CD14-positive monocyte (primary cell): Measurements from ENCODE around the gene FAXC. TPM values are rescaled to one million over a fixed set of nuclear protein-coding genes. Genes with fewer than 3 reads are reported as not detected.

Experiments used
- DNase-seq, 3 donors: peaks; one replicate each; pipeline ENCODE4 v3.0.0-alpha.2; 2011 to 2022
- H2AFZ ChIP-seq: 2 replicates; pipeline ENCODE4 v1.6.0; 2012; ENCODE audit warnings: mild to moderate bottlenecking, low read depth, low read length, inconsistent platforms; ENCODE audit not compliant: insufficient read depth, poor library complexity, severe bottlenecking
- H3K27ac ChIP-seq, 2 donors: 1 replicate in 1 of 2; 2 replicates in 1 of 2; pipeline ENCODE4 v1.5.1; 2012 to 2013; ENCODE audit warnings: low read length in 2 of 2, control low read depth in 1 of 2, inconsistent platforms in 1 of 2, low read depth in 1 of 2, mild to moderate bottlenecking in 1 of 2
- H3K27me3 ChIP-seq, 2 donors: one replicate each; pipeline versions ENCODE4 v1.6.0 to v1.6.1; 2011 to 2013; ENCODE audit warnings: low read length in 2 of 2; ENCODE audit not compliant: control insufficient read depth in 2 of 2, insufficient read depth in 2 of 2
- H3K36me3 ChIP-seq, 2 donors: replicated peaks in 1 of 2; 1 replicate in 1 of 2; 2 replicates in 1 of 2; pipeline versions ENCODE4 v1.5.1 to v1.6.1; 2012 to 2013; ENCODE audit warnings: low read length in 2 of 2, control low read depth in 1 of 2, inconsistent platforms in 1 of 2, mild to moderate bottlenecking in 1 of 2; ENCODE audit not compliant: insufficient read depth in 2 of 2, control insufficient read depth in 1 of 2
- H3K4me1 ChIP-seq, 2 donors: 1 replicate in 1 of 2; 2 replicates in 1 of 2; pipeline versions ENCODE4 v1.5.1 to v1.6.1; 2012 to 2013; ENCODE audit warnings: low read length in 2 of 2, control low read depth in 1 of 2, inconsistent platforms in 1 of 2, mild to moderate bottlenecking in 1 of 2, moderate library complexity in 1 of 2; ENCODE audit not compliant: insufficient read depth in 2 of 2, control insufficient read depth in 1 of 2
- H3K4me2 ChIP-seq: replicated peaks from 2 replicates; pipeline ENCODE3; 2012; ENCODE audit warnings: low read length, moderate library complexity, mild to moderate bottlenecking; ENCODE audit not compliant: poor library complexity, severe bottlenecking; ENCODE audit errors: extremely low read depth
- H3K4me3 ChIP-seq, 3 experiments: fragments of 200-600 bp in 1 of 3; sonication (generic) in 1 of 3; replicated peaks in 1 of 3; 1 replicate in 2 of 3; 2 replicates in 1 of 3; pipeline ENCODE4 v1.5.1; 2011 to 2013; ENCODE audit warnings: low read length in 3 of 3, mild to moderate bottlenecking in 3 of 3, control low read depth in 2 of 3, low read depth in 2 of 3, inconsistent platforms in 1 of 3, moderate library complexity in 1 of 3
- H3K79me2 ChIP-seq: 2 replicates; pipeline ENCODE4 v1.6.0; 2012; ENCODE audit warnings: mild to moderate bottlenecking, control low read depth, inconsistent platforms, low read length, moderate library complexity; ENCODE audit not compliant: insufficient read depth
- H3K9ac ChIP-seq: 2 replicates; pipeline ENCODE4 v1.6.0; 2017; ENCODE audit warnings: low read length, mild to moderate bottlenecking; ENCODE audit not compliant: insufficient read depth, poor library complexity, severe bottlenecking
- H3K9me3 ChIP-seq, 2 donors: replicated peaks in 1 of 2; 1 replicate in 1 of 2; 2 replicates in 1 of 2; pipeline versions ENCODE4 v1.5.1 to v1.6.1; 2012 to 2013; ENCODE audit warnings: low read length in 2 of 2, control low read depth in 1 of 2; ENCODE audit not compliant: control insufficient read depth in 1 of 2, insufficient read depth in 1 of 2
- H4K20me1 ChIP-seq: 2 replicates; pipeline ENCODE4 v1.6.0; 2012; ENCODE audit warnings: mild to moderate bottlenecking, low read length, control low read depth, moderate library complexity; ENCODE audit not compliant: insufficient read depth
- H3K27ac Mint-ChIP-seq, 7 donors: one replicate each; pipeline ENCODE4 v1.8.0; 2020; ENCODE audit warnings: mild to moderate bottlenecking in 7 of 7, mixed read lengths in 7 of 7, moderate library complexity in 6 of 7, inconsistent platforms in 2 of 7
- H3K27me3 Mint-ChIP-seq, 3 donors: one replicate each; pipeline ENCODE4 v1.8.0; 2021 to 2022; ENCODE audit warnings: low read depth in 3 of 3, mild to moderate bottlenecking in 3 of 3, mixed read lengths in 3 of 3, moderate library complexity in 3 of 3, inconsistent platforms in 1 of 3
- H3K36me3 Mint-ChIP-seq, 2 donors: one replicate each; pipeline ENCODE4 v1.8.0; 2020; ENCODE audit warnings: mixed read lengths in 2 of 2, inconsistent platforms in 1 of 2, mild to moderate bottlenecking in 1 of 2
- H3K4me1 Mint-ChIP-seq: one replicate; pipeline ENCODE4 v1.8.0; 2020; ENCODE audit warnings: mild to moderate bottlenecking, mixed read lengths
- H3K4me3 Mint-ChIP-seq, 2 donors: one replicate each; pipeline ENCODE4 v1.8.0; 2020; ENCODE audit warnings: mild to moderate bottlenecking in 2 of 2, mixed read lengths in 2 of 2, moderate library complexity in 1 of 2
- H3K9me3 Mint-ChIP-seq, 7 donors: one replicate each; pipeline ENCODE4 v1.8.0; 2020 to 2022; ENCODE audit warnings: mixed read lengths in 7 of 7, mild to moderate bottlenecking in 6 of 7, moderate library complexity in 6 of 7, inconsistent platforms in 2 of 7
- WGBS: methylation state at CpG from one replicate; pipeline ENCODE4 v1.1.5; 2013; ENCODE audit warnings: missing lambda C conversion rate; ENCODE audit not compliant: insufficient coverage; 5-methylcytosine and 5-hydroxymethylcytosine counted together
- intact Hi-C, 2 donors: fragments of 100-400 bp; cut with micrococcal nuclease; formaldehyde crosslinking; loops; one replicate each; pipeline versions ENCODE4 v1.15.0 to v1.15.1; 2023
- polyA plus RNA-seq, 3 donors: library from polyadenylated mRNA; depleted of rRNA in 1 of 3; unstranded in 2 of 3; stranded (reverse) in 1 of 3; fragments of 300-500 nt in 2 of 3; fragments of >200 nt in 1 of 3; fragmentation: Illumina TruSeq in 2 of 3; gene quantifications; 1 replicate in 2 of 3; 2 replicates in 1 of 3; pipeline ENCODE4 v1.2.3, GENCODE V29; 2012 to 2021
- TF ChIP-seq, protein P1 (sequence below): fragments of 200-600 bp; IDR thresholded peaks from one replicate; pipeline ENCODE4 v1.8.0; 2022; ENCODE audit warnings: antibody characterized with exemption, mild to moderate bottlenecking

The FAXC gene
- polyA plus RNA-seq, 3 donors: not detected

DNA sequence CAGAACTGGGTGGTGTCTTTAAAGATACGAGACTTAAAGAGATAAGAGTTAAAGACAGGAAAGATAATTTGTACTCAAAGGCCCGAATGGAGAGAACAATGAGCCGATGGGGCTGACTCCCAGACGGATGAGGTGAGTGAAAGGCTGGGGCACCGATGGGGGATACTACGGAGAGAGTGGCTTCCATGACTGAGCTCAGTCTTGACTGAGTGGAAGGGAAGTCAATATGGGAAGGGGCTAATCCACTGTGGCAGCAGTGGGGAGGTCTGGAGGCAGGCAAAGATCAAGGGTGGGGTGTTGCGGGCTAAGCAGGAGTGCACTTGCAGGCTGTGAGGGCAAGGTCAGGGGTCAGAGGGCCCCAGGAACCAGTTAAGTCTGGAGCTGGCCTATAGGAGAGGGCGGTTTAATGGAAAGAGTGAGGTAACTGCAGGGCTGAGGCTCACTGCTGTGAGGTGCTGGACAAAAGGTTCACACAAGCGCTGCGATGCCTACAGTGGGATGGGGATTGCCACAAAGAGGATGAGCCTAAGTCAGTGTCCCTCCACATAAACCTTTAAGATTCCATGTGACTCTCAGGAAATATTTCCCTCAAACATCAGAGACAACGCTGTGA lies 42.1 kb downstream of the FAXC start:
- Histone ChIP-seq H3K27ac (no peak overlapping the region), H4K20me1 (no peaks in the 10 kb centered on the region), H3K36me3 (no peaks in the 10 kb centered on the region), H3K27me3 (no peaks in the 10 kb centered on the region), H3K9me3 (no peaks in the 10 kb centered on the region), H2AFZ (no peak overlapping the region), H3K4me3 (no peak overlapping the region), H3K4me2 (no peak overlapping the region), H3K4me1 (no peaks in the 10 kb centered on the region), H3K9ac (no peak overlapping the region), H3K79me2 (no peaks in the 10 kb centered on the region)
- H3K27me3 Mint-ChIP-seq: peaks cover 3 to 6% (median 4%) of the 10 kb centered on the region in 3 donors
- TF ChIP-seq, protein P1, sequence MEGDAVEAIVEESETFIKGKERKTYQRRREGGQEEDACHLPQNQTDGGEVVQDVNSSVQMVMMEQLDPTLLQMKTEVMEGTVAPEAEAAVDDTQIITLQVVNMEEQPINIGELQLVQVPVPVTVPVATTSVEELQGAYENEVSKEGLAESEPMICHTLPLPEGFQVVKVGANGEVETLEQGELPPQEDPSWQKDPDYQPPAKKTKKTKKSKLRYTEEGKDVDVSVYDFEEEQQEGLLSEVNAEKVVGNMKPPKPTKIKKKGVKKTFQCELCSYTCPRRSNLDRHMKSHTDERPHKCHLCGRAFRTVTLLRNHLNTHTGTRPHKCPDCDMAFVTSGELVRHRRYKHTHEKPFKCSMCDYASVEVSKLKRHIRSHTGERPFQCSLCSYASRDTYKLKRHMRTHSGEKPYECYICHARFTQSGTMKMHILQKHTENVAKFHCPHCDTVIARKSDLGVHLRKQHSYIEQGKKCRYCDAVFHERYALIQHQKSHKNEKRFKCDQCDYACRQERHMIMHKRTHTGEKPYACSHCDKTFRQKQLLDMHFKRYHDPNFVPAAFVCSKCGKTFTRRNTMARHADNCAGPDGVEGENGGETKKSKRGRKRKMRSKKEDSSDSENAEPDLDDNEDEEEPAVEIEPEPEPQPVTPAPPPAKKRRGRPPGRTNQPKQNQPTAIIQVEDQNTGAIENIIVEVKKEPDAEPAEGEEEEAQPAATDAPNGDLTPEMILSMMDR: no peak
- intact Hi-C loops: no loop called here
- 89% methylated on average over 8 of the region's 11 CpGs for WGBS
- H3K27ac Mint-ChIP-seq: no peak overlapping the region
- no peak for DNase-seq
- no peak overlapping the region for H3K4me3 Mint-ChIP-seq
- H3K9me3 Mint-ChIP-seq: no peaks in the 10 kb centered on the region
- no peaks in the 10 kb centered on the region for H3K36me3 Mint-ChIP-seq
- H3K4me1 Mint-ChIP-seq: no peaks in the 10 kb centered on the region

DNA sequence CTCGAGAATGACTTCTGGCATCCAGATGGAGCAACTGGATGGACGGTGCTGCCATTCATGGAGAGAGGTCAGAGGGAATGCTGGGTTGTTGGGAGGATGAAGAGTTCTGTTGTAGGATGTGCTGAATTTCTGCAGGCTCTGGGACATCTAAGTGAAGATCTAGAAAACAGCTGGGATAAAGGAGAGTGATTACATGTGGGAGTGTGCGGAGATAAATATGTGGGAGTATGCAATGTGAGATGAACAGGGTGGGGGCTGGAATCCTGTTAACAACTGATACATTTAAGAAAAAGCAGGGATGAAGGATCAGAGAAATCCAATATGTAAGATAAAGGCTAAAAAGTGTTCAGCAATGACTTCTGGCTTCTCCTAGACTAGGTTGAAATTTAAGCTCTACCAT lies 43.1 kb downstream of the FAXC start:
- H3K4me1 Mint-ChIP-seq: no peaks in the 10 kb centered on the region
- no peak overlapping the region for H3K4me3 Mint-ChIP-seq
- H3K9me3 Mint-ChIP-seq: no peaks in the 10 kb centered on the region
- H3K4me1 ChIP-seq: no peaks in the 10 kb centered on the region
- H2AFZ ChIP-seq: no peak overlapping the region
- no peaks in the 10 kb centered on the region for H3K9me3 ChIP-seq
- no peaks in the 10 kb centered on the region for H3K79me2 ChIP-seq
- H3K36me3 Mint-ChIP-seq: no peaks in the 10 kb centered on the region
- H3K4me2 ChIP-seq: no peak overlapping the region
- intact Hi-C loops: no loop called here
- no peaks in the 10 kb centered on the region for H3K36me3 ChIP-seq
- no peak overlapping the region for H3K27ac ChIP-seq
- H3K27ac Mint-ChIP-seq: no peak overlapping the region
- TF ChIP-seq, protein P1: no peak
- H4K20me1 ChIP-seq: no peaks in the 10 kb centered on the region
- H3K9ac ChIP-seq: no peak overlapping the region
- WGBS: 85% methylated on average over 3 of the region's 3 CpGs
- peaks cover 2 to 6% (median 3%) of the 10 kb centered on the region in 3 donors for H3K27me3 Mint-ChIP-seq
- H3K4me3 ChIP-seq: no peak overlapping the region
- no peaks in the 10 kb centered on the region for H3K27me3 ChIP-seq
- no peak for DNase-seq
